K562 (cell line): ENCODE measurements around the gene REEP2. TPM values are rescaled to one million over a fixed set of nuclear protein-coding genes. Genes with fewer than 3 reads are reported as not detected.

Experiments used
- ATAC-seq: fragments of 200-7000 bp; cut with Tn5 transposase; 3 replicates; pipeline ENCODE4 v1.9.1; 2020; ENCODE audit warnings: moderate library complexity
- BruUV-seq: library from RNA; stranded (reverse); fragments of 400-500 nt; replicated peaks from 2 replicates; lab custom pipeline; 2021; lab: Mats Ljungman, UMichigan
- CTCF ChIA-PET: fragments of 300-600 bp; formaldehyde crosslinking; extraction: SDS; loops from one replicate; lab custom pipeline; 2021; ENCODE audit warnings: low intra/inter-chr PET ratio; lab: Yijun Ruan, JAX
- POLR2A ChIA-PET: fragments of 300-600, 350-650 bp; sonication (Branson Sonifier 250); formaldehyde crosslinking; extraction: SDS; loops from one replicate; lab custom pipeline; 2021; ENCODE audit warnings: antibody characterized with exemption, inconsistent platforms; lab: Yijun Ruan, JAX
- DNase-seq, 4 experiments: peaks; one replicate each; pipeline versions ENCODE4 v3.0.0 to v3.0.0-alpha.2; 2011 to 2018; ENCODE audit warnings: low spot score in 3 of 4, mixed read lengths in 3 of 4; ENCODE audit errors: extremely low read depth in 1 of 4
- FAIRE-seq: peaks from 2 replicates; lab custom pipeline; 2011; peaks lifted over from hg19 to GRCh38; lab: Jason Lieb, UNC
- H2AFZ ChIP-seq: 2 replicates; pipeline ENCODE4 v1.6.0; 2011; ENCODE audit warnings: low read depth, low read length, control low read depth, inconsistent platforms
- H3K27ac ChIP-seq: fragments of 200-600 bp; 3 replicates; pipeline ENCODE4 v1.8.0; 2011; ENCODE audit warnings: low read depth, mild to moderate bottlenecking, control low read depth, inconsistent platforms, low read length, moderate library complexity, mixed read lengths; ENCODE audit errors: extremely low read depth
- H3K27me3 ChIP-seq, 2 experiments: fragments of 300-600 bp in 1 of 2; 2 replicates in 1 of 2; 3 replicates in 1 of 2; pipeline versions ENCODE4 v1.6.0 to v1.8.0; 2011; ENCODE audit warnings: inconsistent platforms in 2 of 2, low read length in 2 of 2, mild to moderate bottlenecking in 1 of 2, mixed read lengths in 1 of 2, moderate library complexity in 1 of 2; ENCODE audit not compliant: control insufficient read depth in 2 of 2, insufficient read depth in 2 of 2
- H3K36me3 ChIP-seq: fragments of 300-600 bp; 3 replicates; pipeline ENCODE4 v1.8.0; 2011; ENCODE audit warnings: mild to moderate bottlenecking, low read length, inconsistent platforms; ENCODE audit not compliant: control insufficient read depth, insufficient read depth
- H3K4me1 ChIP-seq, 2 experiments: fragments of 200-600 bp in 1 of 2; replicated peaks in 1 of 2; 2 replicates in 1 of 2; 3 replicates in 1 of 2; pipeline versions ENCODE4 v1.5.1 to v1.8.0; 2011; ENCODE audit warnings: inconsistent platforms in 2 of 2, low read length in 2 of 2, mild to moderate bottlenecking in 1 of 2, mixed read lengths in 1 of 2, moderate library complexity in 1 of 2; ENCODE audit not compliant: control insufficient read depth in 2 of 2, insufficient read depth in 2 of 2
- H3K4me2 ChIP-seq: 2 replicates; pipeline ENCODE4 v1.6.1; 2011; ENCODE audit warnings: low read length, control low read depth, inconsistent platforms, mixed read lengths; ENCODE audit not compliant: insufficient read depth
- H3K4me3 ChIP-seq: fragments of 200-600 bp; sonication (generic), shearing (Covaris generic); 2 replicates; pipeline ENCODE4 v1.5.1; 2016; ENCODE audit warnings: control low read depth, inconsistent platforms
- H3K79me2 ChIP-seq: fragments of 200-600 bp; 3 replicates; pipeline ENCODE4 v1.8.0; 2011; ENCODE audit warnings: low read length, inconsistent platforms; ENCODE audit not compliant: control insufficient read depth, insufficient read depth
- H3K9ac ChIP-seq, 2 experiments: 2 replicates each; pipeline versions ENCODE4 v1.6.0 to v1.6.1; 2011; ENCODE audit warnings: low read depth in 2 of 2, low read length in 2 of 2, control low read depth in 1 of 2, inconsistent platforms in 1 of 2, mild to moderate bottlenecking in 1 of 2, mixed read lengths in 1 of 2; ENCODE audit not compliant: insufficient read depth in 1 of 2
- H3K9me1 ChIP-seq: one replicate; pipeline ENCODE4 v1.6.0; 2011; ENCODE audit warnings: inconsistent platforms, mild to moderate bottlenecking, low read length, moderate library complexity; ENCODE audit not compliant: control insufficient read depth, insufficient read depth
- H3K9me3 ChIP-seq: replicated peaks from 2 replicates; pipeline ENCODE4 v1.5.1; 2011; ENCODE audit warnings: low read depth, low read length, inconsistent platforms; ENCODE audit not compliant: control insufficient read depth, insufficient read depth
- H4K20me1 ChIP-seq: replicated peaks from 2 replicates; pipeline ENCODE4 v1.6.1; 2011; ENCODE audit warnings: low read length, inconsistent platforms, mixed read lengths; ENCODE audit not compliant: control insufficient read depth, insufficient read depth
- ARID3B ChIP-seq: fragments of 250-450 bp; sonication (Bioruptor Pico); IDR thresholded peaks from 2 replicates; pipeline ENCODE4 v1.4.0; 2020; ENCODE audit warnings: borderline replicate concordance
- MAFG ChIP-seq: fragments of 450-650 bp; conservative IDR thresholded peaks from 2 replicates; pipeline ENCODE4 v1.6.1; 2016; ENCODE audit warnings: missing genetic modification characterization, missing compliant biosample characterization
- NCOA6 ChIP-seq: fragments of 450-650 bp; IDR thresholded peaks from 2 replicates; pipeline ENCODE4 v1.6.1; 2017; ENCODE audit warnings: mild to moderate bottlenecking
- PRDM10 ChIP-seq: fragments of 450-650 bp; IDR thresholded peaks from 2 replicates; pipeline ENCODE4 v1.6.1; 2018; ENCODE audit not compliant: partially characterized antibody
- ZC3H11A ChIP-seq: IDR thresholded peaks from 2 replicates; pipeline ENCODE4 v1.6.1; 2012; ENCODE audit warnings: low read depth, low read length, improper control_type of control experiment
- ZNF354B ChIP-seq: fragments of 250-450 bp; sonication (Bioruptor Pico); IDR thresholded peaks from 2 replicates; pipeline ENCODE4 v1.4.0; 2020
- ZNF699 ChIP-seq: fragments of 250-450 bp; sonication (Bioruptor Pico); IDR thresholded peaks from 2 replicates; pipeline ENCODE4 v1.8.0; 2021; ENCODE audit warnings: mild to moderate bottlenecking, moderate library complexity; ENCODE audit not compliant: insufficient replicate concordance
- WGBS: fragments of 100-300 bp; shearing (Covaris generic); methylation state at CpG from one replicate; pipeline ENCODE4 v1.1.6; 2016; ENCODE audit warnings: low coverage, mixed read lengths; ENCODE audit not compliant: insufficient coverage; ENCODE audit errors: missing lambda C conversion rate; 5-methylcytosine and 5-hydroxymethylcytosine counted together
- in situ Hi-C: fragments of 300-500 bp; cut with MboI; formaldehyde crosslinking; loops from 4 replicates; pipeline ENCODE4 v1.15.0; 2018; ENCODE audit warnings: inconsistent platforms, mixed read lengths
- intact Hi-C: fragments of 100-400 bp; cut with micrococcal nuclease; formaldehyde crosslinking; loops from 2 replicates; pipeline ENCODE4 v1.14.2; 2022
- polyA plus RNA-seq, 8 experiments: library from polyadenylated mRNA; depleted of rRNA in 4 of 8; stranded (reverse) in 5 of 8; unstranded in 3 of 8; fragments of >200 nt; fragmentation: Nextera tagmentation in 2 of 8; fragmentation: Illumina TruSeq in 1 of 8; extraction: Ambion mirVana in 2 of 8; extraction: Trizol in 1 of 8; gene quantifications; 2 replicates each; pipeline versions ENCODE4 v1.2.1 to v1.2.3, GENCODE V29; 2011 to 2014; ENCODE audit warnings: inconsistent platforms in 1 of 8, missing spikeins in 1 of 8
- total RNA-seq, 7 experiments: library from RNA; depleted of rRNA in 6 of 7; stranded (reverse); fragments of >200 nt in 6 of 7; fragmentation: Illumina TruSeq in 2 of 7; extraction: Trizol in 2 of 7; gene quantifications; 2 replicates each; pipeline versions ENCODE4 v1.2.1 to v1.2.3, GENCODE V29; 2011 to 2021; ENCODE audit warnings: low replicate concordance in 1 of 7

The REEP2 gene
- total and polyA plus RNA-seq, 9 of the 15 experiments (the other 6 are each of a cell fraction or from before 2014, with no cell fraction given) = 0.03 to 1.1 (median 0.12) TPM; not detected in 1

- H3K27ac ChIP-seq = peak overlapping the region; percentile 91
- no TSS peak for BruUV-seq
- peak; percentile 75 for FAIRE-seq
- TF ChIP-seq ZNF354B (CRISPR knock-in tag) (no peak), PRDM10 (no peak), ZC3H11A (no peak), ZNF699 (no peak), NCOA6 (no peak), ARID3B (no peak), MAFG (tag) (no peak)
Measured at GRCh38 chr5:138463419-138464007, 24.7 kb downstream of the REEP2 start.

More at GRCh38 chr5:138463419-138464007, 24.7 kb downstream of the REEP2 start:
- 12% methylated on average over 18 of the region's 21 CpGs for WGBS
- intact Hi-C loops = loop anchor here (1.0 to 2.0 kb wide), 4 partner anchors 29 to 799 kb away; partner anchors contain the start of gene ETF1
- peaks cover 32% of the 10 kb centered on the region for H3K79me2 ChIP-seq
- ChIA-PET POLR2A (interaction anchor here (0.7 to 4.0 kb wide), 6 partner anchors 8 to 281 kb away, joined by 3 to 46 read pairs (median 4); no protein-coding TSS in a partner anchor), CTCF (interaction anchor here (0.6 to 3.2 kb wide), 6 partner anchors 14 to 116 kb away, joined by 3 to 57 read pairs (median 3); partner anchors contain the start of gene ETF1)
- H4K20me1 ChIP-seq = peaks cover 29% of the 10 kb centered on the region
- H3K4me3 ChIP-seq = peak overlapping the region; percentile 90
- ATAC-seq = no peak
- DNase-seq = peak; percentile 30 to 75 (median 48)
- peak overlapping the region; percentile 93 to 95 for H3K9ac ChIP-seq
- no peaks in the 10 kb centered on the region for H3K9me3 ChIP-seq
- peaks cover 22% of the 10 kb centered on the region for H3K9me1 ChIP-seq
- H3K27me3 ChIP-seq = no peaks in the 10 kb centered on the region
- H3K4me2 ChIP-seq = peak overlapping the region; percentile 86
- in situ Hi-C loops = loop anchor here (5.0 kb wide), 1 partner anchor 39 kb away; no protein-coding TSS in a partner anchor
- peaks cover 28 to 65% of the 10 kb centered on the region in 2 experiments for H3K4me1 ChIP-seq
- H2AFZ ChIP-seq = peak overlapping the region; percentile 73
- H3K36me3 ChIP-seq = peaks cover 29% of the 10 kb centered on the region
